HG03521 (cell line): ENCODE data around the gene LINGO4.

Experiments used
- ATAC-seq: cut with Tn5 transposase; IDR thresholded peaks from one replicate; pipeline ENCODE4 v1.9.1; 2021; ENCODE audit warnings: mild to moderate bottlenecking, moderate library complexity; ENCODE audit not compliant: unreplicated experiment

Gene LINGO4

GRCh38 chr1:151834239-151834638 lies 29.0 kb upstream of the LINGO4 start:
- ATAC-seq = no peak

- ATAC-seq = no peak
Observed at GRCh38 chr1:151833172-151833900, 28.1 kb upstream of the LINGO4 start.

- no peak for ATAC-seq
Observed at GRCh38 chr1:151832318-151832980, 27.2 kb upstream of the LINGO4 start.

DNA sequence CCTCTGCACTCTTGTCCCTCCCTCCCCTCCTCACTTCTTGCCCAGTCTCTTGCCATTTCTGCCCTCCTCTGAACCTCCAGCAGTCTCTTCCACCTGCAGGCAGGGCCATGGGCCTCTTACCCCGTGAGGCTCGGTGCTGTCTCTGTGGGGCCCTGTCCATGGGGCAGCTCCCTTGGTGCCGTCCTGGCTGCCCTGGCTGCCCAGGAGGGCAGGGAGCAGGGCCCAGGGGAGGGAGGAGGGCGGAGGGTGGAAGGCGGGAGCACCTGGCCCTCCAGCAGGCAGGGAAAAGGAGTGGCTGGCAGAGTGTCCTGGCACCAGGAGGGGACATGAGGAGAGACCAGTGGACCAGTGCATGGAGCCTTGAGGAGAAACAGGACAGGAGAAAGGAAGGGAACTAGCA lies 26.4 kb upstream of the LINGO4 start, which contains the start of gene RORC:
Gene RORC (minus strand): TSS at position 198 of the 400 bp plus-strand sequence. CDS start 38 bp downstream, at position 160.
- no peak for ATAC-seq

DNA sequence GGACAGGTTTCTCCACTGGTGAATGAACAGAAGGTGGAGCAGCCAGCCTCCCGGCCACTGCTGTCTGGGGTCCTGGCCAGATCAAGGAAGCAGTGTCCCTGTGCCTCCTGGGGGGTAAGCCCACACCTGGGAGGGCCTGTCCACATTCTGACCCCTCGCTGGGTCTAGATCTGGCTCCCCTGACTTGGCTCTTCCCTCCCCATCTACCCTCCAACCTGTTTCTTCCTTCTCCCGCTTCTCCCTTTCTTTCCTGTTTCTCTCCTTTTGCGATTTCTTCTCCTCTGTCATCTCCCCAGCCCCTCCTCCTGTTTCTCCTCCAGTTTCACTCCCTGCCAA lies 26.0 kb upstream of the LINGO4 start:
- no peak for ATAC-seq

- ATAC-seq = no peak
Observed at GRCh38 chr1:151830055-151830454, 24.8 kb upstream of the LINGO4 start.

DNA sequence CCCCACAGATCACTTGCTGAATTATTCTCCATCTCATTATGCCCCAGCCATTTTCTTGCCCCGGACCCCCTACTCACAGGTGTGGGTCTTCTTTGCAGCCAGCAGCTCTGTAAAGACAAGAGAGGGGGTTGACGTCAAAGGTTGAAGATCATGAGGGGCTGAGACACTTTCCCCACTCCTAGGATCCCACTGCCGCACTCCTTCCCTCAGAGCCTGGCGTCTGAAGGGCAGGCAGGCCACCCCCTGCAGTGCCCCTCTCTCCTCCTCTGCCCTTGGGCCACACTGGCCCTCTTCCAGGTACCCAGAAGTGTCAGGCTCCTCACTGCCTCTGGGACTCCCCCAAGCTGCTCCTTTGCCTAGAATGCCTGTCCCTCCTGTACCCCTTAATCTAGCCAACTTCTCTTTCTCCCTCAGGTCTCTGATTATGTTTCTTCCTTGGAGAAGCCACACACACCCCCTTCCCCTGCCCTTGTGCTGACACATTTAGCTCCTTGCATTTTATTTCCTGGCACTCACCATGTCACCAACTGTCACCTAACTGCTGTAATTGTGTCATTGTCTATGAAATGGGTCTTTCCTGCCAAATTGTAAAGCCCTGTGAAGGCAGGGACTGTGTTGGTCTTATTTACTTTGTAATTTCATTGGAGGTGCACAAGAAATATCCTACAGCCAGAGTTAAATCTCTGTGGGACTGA lies 24.3 kb upstream of the LINGO4 start:
- no peak for ATAC-seq

DNA sequence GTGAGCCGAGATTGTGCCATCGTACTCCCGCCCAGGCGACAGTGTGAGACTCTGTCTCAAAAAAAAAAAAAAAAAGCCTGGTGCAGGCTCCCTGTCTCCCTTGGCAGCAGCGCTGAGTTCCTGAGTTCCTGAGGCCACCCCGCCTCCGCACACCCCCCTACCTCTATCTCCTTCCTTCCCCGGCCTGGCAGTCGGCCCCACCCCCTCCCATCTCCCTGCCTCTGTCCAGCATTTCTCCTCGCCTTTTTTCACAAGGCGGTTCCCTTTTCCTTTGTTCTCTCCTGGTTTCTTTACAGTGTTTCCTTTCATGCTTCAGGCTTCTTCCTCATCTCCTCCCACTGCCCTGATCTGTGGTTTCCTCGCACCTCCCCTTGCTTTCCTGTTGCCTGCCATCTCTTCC lies 23.7 kb upstream of the LINGO4 start:
- ATAC-seq = no peak

DNA sequence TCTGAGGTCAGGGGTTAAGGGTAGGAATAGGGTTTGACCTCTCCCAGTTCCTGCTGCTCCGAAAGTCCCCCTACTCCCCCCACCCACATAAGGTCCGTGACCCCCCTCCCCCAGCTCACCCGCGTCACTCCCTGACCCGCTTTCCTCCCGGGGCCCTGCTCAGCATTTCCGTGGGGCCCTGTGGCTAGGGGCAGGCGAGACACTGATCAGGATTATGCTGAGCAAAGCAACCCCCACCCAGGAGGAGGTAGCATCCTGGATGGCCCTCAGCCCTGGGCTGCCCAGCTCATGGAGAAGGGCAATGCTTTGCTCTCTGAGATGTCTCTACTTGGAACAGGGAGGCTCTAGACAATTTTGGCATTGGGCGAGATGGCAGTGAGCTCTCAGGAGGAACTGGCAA lies 22.6 kb upstream of the LINGO4 start:
- ATAC-seq = no peak

- ATAC-seq = no peak
Observed at GRCh38 chr1:151825751-151826660, 20.8 kb upstream of the LINGO4 start.

- ATAC-seq = no peak
Observed at GRCh38 chr1:151825204-151825603, 20.0 kb upstream of the LINGO4 start.

DNA sequence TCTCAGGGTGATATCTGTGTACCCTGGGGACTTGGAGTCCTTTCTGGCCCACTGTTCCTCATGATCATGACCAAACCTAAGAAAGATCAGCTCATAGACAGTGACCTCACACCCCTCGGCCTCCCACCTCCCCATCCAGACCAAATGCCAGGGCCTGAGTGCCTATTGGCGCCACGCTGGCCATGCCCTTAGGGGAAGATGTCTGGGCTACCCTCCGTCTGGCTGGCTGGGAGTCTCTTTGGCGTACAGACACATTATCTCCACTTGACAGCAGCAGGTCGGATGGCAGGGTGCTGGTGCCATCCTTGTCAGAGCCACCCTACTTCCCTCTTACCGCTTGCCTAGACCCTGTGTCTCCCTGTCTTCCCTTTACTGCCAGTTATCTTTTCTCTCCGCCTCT lies 18.0 kb upstream of the LINGO4 start:
- no peak for ATAC-seq

DNA sequence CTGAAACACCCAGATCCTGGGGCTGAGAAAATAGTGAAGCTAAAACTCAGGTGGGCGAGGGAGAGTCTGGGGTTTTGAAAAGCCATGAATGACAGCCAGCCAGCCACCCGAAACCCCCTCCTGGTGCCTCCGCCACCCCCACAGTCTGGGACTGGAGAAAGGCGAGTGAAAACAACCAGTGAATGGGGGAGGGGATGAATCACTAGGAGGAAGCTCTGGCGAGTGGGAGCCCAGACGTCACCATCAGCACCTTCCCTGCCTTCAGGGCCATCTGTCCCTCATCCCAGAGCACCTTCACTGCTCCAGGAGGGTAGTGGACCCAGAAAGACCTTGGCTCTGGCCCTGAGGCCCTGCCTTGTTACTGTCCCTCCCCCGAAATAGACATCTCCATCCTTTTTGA lies 17.2 kb upstream of the LINGO4 start:
- no peak for ATAC-seq

GRCh38 chr1:151820940-151821339 lies 15.7 kb upstream of the LINGO4 start:
- no peak for ATAC-seq

GRCh38 chr1:151819976-151820623 lies 14.9 kb upstream of the LINGO4 start:
- ATAC-seq = no peak

DNA sequence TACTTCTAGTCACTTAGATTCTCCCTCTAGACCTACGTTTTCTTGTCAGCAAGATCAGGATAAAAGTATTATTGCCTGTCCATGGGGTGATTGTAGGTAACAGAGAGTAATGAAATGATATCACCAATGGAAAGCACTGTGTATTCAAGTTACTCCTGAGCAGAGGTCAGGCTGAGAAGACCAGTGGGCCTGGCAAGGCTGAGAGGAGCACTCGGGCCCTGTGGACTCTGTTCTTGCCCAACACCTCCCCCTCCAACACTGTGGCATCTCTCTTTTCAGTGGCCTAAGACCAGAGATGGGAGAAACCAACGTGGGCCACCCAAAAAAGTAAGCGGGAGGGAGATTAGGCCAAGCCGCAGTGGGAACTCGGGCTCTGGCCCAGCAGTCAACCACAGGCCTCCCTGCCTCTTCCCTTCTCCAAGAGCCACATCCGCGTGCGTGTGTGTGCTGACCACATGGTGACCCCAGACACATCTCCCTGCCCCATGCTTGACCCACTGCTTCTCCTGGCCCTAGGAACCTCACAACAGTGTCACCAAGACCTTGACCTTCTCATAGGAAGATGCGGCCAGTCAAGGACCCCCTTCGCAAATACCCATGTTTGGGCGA lies 14.1 kb upstream of the LINGO4 start:
- ATAC-seq = no peak

DNA sequence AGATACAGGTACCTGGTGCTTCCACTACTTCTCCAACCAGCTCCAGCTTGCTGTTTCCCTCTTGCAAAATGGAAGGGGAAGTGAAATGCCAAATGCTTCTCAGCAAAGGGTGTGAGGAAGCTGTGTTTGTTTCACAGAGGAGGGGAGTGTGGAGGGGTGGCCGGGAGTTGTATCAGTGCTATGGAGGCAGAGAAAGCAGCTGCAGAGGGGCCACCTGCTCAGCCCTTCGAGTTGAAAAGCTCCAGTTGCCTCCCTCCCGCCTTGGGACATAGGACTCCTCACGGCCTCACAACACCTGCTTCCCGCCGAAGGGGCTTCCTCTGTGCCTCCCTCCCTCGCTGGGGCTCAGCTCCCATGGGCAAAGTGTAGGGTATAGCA lies 12.1 kb upstream of the LINGO4 start:
- no peak for ATAC-seq

- ATAC-seq = no peak
Observed at GRCh38 chr1:151816548-151817352, 11.5 kb upstream of the LINGO4 start.

- no peak for ATAC-seq
Observed at GRCh38 chr1:151815716-151816327, 10.6 kb upstream of the LINGO4 start.
